Left forelimb (tissue), 1 donor: ENCODE results near the gene MOCS2.
A peak's percentile ranks its signal among the peaks of the same experiment; 100 is the strongest.
"Not testable (repeated sequence)": the region's sequence is repeated elsewhere in the genome, so short reads cannot be mapped to it uniquely, and the experiment has no call there.

Experiments used
- DNase-seq: peaks from one replicate; pipeline ENCODE4 v3.0.0-alpha.2; 2018; ENCODE audit warnings: low spot score

MOCS2 gene, protein sequence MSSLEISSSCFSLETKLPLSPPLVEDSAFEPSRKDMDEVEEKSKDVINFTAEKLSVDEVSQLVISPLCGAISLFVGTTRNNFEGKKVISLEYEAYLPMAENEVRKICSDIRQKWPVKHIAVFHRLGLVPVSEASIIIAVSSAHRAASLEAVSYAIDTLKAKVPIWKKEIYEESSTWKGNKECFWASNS

DNA sequence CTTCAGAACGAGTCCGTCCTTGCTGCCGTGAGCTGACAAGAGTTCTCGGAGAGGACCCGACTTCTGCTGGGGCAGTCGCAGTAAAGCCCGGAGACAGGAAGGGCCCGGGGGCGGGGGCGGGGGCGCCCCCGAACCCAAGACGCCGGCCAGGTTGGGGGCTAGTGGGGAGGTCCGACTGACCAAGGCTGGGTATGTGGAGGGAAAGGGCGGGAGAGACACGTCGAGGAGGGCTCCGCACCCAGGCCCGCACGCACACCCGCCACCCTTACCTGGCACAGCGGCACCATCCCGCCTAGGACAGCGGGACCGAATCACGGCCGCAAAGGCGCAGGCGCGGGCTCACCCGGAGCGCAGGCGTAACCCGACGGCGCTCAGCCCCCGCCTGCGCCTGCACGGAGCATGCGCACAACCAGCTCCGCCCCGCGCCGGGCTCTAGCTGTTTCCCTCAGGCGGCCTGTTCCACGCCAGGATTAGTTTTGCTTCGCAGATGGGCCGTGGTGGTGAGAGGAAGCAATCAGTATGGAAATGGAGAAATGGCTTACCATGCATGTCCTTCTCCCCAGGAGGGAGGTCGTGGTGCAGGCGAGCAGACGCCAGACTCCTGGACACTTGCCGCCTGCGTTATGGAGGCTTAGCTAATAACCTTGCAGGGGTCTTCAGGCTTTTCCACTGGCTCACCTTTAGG, at the start of gene MOCS2:
MOCS2 (minus strand) TSS at position 315 of the 685 bp plus-strand sequence. CDS start 2,583 bp downstream, outside the sequence.
- DNase-seq: peak; percentile 92

- DNase-seq: no peak
These were observed 42.3 kb upstream of the MOCS2 start for GRCh38 chr5:53151713-53152458.

DNA sequence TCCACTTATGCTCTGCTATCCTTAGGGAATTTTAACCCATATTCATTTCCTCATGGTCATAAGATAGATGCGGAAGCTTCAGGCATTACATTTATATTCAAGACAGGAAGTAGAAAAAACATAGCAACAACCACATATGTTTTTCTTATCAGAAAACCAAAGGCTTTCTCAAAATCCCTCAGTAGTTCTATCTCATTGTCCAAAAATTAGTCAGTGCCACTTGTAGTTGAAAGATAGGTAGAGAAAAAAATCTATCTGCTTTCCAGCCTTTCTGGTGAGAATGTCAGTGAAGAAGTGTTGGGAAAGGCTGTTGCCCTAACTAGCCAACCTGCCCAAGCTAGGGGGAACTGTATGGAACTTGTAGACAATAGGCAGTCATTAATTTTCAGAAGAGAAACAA, 23.5 kb upstream of the MOCS2 start:
- DNase-seq: no peak

- DNase-seq: no peak
These were observed 20.7 kb upstream of the MOCS2 start for GRCh38 chr5:53130266-53130665.

GRCh38 chr5:53128481-53128880, 18.9 kb upstream of the MOCS2 start:
- DNase-seq: no peak

- DNase-seq: no peak
These were observed 17.6 kb upstream of the MOCS2 start for GRCh38 chr5:53127107-53127506.

DNA sequence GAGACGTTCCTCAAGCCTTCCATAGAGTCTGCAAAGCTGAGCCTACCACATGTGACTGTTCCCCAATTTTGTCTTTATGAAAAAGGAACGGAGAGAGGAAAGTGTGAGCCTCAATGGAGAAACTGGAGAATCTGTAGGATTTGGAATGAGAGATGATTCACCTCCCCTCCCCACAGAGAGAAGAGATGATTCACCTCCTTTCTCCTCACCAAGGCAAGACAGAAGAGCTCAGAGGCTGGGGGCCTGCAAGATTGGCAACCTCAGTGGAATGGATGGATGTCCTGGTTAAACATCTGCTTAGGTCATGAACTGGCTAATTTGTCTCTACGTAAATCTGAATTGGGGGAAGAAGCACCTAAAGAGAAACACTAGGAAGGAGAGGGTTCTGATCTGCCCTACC, 17.0 kb upstream of the MOCS2 start:
- no peak for DNase-seq

- no peak for DNase-seq
These were observed 14.1 kb upstream of the MOCS2 start for GRCh38 chr5:53123702-53124101.

DNA sequence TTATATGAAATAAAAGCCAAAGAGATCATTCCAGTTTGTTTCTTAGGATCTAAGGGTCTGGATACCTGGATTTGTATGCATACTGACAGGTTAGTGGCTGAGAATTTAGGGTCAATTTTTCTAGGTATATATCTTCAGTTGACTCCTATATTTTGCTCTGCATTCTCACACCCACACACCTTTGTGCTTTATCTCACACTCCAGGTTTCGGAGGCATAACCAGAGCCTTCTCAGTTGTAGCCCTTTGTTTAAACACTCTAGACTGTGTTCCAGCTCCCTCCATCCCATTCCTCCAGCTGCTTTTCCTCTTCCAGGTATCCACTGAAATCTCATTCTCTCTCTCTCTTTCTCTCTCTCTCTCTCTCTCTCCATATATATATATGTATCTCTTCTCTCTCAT, 10.6 kb upstream of the MOCS2 start:
- DNase-seq: no peak

DNA sequence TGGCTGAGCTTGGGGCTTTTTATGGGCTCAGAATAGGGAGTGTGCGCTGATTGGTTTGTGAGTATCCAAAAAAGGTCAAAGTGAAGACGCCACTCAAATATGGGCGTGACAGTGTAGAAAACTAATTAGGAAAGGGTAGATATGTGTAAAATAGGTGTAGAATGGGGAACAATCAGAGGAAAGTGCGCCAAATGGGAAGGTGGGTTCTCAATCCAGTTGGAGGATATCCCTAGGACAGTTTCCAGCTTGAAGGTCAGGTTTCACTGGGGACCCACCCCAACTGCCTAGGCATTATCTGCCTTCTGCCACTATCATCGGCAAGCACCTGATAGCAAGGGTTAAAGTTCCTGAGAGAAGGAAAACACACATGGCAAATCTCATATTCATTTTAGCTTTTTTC, 9.3 kb upstream of the MOCS2 start:
- DNase-seq: no peak

GRCh38 chr5:53116597-53116996, 7.0 kb upstream of the MOCS2 start:
- no peak for DNase-seq

GRCh38 chr5:53114988-53115387, 5.4 kb upstream of the MOCS2 start:
- DNase-seq: no peak

DNA sequence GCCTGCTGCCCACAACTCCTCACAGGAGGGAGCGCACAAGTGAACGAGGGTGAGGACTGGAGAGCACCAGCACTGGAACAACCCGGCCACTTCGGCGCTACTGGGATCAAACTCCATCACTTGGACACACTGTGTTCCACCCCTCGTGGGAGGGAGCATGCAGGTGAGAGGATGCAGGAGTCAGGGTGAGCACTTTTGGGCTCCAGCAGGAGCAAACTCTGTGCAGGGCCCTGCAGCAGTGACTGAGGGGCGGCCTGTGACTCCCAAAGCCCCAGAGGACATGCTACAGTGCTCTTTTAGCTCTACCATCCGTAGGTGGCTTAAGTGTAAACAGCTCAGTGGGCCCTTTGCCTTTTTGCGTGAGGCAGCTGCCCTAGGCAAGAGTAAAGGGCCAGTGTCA, 4.4 kb upstream of the MOCS2 start:
- DNase-seq: no peak

DNA sequence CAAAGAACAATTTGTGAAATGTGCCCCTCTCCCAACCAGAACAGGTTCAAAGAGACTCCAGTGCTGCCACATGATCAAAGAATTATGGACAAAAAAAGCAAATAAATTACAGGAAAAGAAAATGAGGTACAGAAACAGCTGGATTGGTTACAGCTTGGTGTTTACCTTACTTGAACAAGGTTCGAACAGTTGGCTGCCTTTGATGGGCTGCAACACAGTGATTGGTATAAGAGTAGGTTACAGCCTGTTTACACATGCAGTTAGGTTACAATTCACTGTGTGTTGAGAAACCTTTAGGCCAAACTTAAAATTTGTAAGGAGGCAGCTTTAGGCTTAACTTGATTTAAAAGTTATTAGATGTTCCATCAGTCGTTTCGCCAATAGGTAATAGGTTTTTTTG, 3.4 kb upstream of the MOCS2 start:
- DNase-seq: no peak

DNA sequence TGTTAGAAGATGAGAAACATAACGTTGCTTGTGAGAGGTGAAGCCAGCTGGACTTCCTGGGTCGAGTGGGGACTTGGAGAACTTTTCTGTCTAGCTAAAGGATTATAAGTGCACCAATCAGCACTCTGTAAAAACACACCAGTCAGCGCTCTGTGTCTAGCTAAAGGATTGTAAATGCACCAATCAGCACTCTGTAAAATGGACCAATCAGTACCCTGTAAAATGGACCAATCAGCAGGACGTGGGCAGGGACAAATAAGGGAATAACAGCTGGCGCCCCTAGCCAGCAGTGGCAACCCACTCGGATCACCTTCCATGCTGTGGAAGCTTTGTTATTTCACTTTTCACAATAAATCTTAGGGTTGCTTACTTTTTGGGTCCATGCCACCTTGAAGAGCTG, 2.8 kb upstream of the MOCS2 start:
- DNase-seq: not testable (repeated sequence)

DNA sequence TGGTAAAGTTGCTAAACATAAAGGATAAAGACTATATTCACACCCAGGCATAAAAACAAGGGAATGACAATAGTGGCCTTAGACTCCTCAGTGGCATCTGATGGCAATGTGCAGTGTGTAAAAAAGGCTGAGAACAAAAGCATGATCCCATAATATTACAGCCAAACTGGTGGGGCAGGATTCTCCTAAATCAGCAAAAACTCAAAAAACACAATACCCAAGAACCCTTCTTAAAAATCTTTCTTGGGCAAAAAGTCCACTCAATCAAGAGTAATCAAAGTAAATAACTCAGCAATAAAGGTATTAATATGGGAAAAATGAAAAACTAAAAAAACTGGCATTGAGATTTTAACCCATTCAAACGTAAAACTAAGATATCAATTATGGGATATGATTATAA, 1.6 kb upstream of the MOCS2 start:
- no peak for DNase-seq

DNA sequence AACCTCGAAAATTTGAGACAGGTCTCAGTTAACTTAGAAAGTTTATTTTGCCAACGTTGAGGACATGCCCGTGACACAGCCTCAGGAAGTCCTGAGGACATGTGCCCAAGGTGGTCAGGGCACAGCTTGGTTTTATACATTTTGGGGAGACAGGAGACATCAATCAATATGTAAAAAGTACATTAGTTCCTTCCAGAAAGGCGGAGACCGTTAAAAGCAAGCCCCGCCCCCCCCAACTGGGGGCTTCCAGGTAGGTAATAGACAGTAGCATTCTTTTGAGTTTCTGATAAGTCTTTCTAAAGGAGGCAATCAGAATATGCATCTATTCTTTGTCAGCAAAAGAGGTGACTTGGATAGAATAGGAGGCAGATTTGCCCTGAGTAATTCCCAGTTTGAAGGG, 599 bp upstream of the MOCS2 start:
- no peak for DNase-seq

DNA sequence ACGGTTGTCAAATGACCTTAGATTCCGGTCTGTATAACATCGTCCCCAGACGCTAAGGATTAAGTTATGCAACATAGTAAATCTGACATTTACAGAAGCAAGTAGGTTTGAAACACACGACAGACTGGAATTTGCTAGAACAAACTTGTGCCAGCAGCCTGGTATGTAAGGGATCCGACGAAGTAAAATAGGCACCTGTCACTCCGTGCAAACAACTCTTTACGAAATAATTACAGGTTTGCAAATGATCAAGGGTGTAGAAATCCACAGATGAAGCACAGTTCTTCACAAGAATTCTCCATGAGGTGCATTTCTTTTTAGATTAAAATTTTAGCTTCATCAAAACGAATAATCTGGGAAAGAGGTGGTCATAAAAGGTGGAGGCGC, 508 bp downstream of the MOCS2 start:
- no peak for DNase-seq

- no peak for DNase-seq
These were observed 3.8 kb downstream of the MOCS2 start for GRCh38 chr5:53105611-53106300.

DNA sequence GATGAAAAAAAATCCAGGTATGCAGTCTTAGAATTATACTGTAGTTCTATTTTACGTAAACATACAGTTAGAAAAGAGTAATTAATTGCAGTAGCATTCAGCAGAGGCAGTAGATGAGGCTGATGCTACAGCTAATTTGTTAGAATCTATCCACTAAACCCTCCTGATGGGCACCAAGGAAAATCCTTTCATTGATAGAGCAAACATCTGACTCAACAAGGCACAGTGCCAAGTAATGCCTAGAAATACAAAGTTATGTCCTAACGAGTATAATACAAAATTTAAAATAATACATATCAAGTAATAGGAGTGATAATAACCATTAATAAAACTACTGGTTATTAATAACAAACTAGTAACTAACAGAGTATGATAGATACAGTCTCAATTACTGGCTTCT, 9.0 kb downstream of the MOCS2 start:
- no peak for DNase-seq

GRCh38 chr5:53099546-53099945, 10.0 kb downstream of the MOCS2 start:
- DNase-seq: no peak

- peak; percentile 70 for DNase-seq
These were observed 13.5 kb downstream of the MOCS2 start for GRCh38 chr5:53095931-53096525.
